Muscle layer of colon (tissue), 2 donors: ENCODE data around the gene USP3.

ENCODE experiments used
- H3K27ac ChIP-seq: one replicate; pipeline ENCODE4 v1.7.0; 2013; ENCODE audit warnings: low read depth, mild to moderate bottlenecking, low read length, moderate library complexity
- H3K27me3 ChIP-seq, 2 donors: one replicate each; pipeline ENCODE4 v1.7.0; 2013; ENCODE audit warnings: low read length in 2 of 2, mild to moderate bottlenecking in 2 of 2; ENCODE audit not compliant: insufficient read depth in 2 of 2, control insufficient read depth in 1 of 2
- H3K36me3 ChIP-seq: one replicate; pipeline ENCODE4 v1.7.0; 2013; ENCODE audit warnings: mild to moderate bottlenecking, low read length; ENCODE audit not compliant: insufficient read depth
- H3K4me1 ChIP-seq: one replicate; pipeline ENCODE4 v1.7.0; 2013; ENCODE audit warnings: mild to moderate bottlenecking, low read length; ENCODE audit not compliant: insufficient read depth
- H3K4me3 ChIP-seq, 2 donors: one replicate each; pipeline ENCODE4 v1.7.0; 2013; ENCODE audit warnings: low read length in 2 of 2, low read depth in 1 of 2, mild to moderate bottlenecking in 1 of 2, moderate library complexity in 1 of 2
- H3K9ac ChIP-seq: one replicate; pipeline ENCODE4 v1.7.0; 2013; ENCODE audit warnings: low read length
- H3K9me3 ChIP-seq: one replicate; pipeline ENCODE4 v1.7.0; 2013; ENCODE audit warnings: mild to moderate bottlenecking, low read length
- donor health status: abdominal sarcoma.
- donor health status: Adenocarcinoma of cecum.

Gene USP3

GRCh38 chr15:63491979-63492378, 12.4 kb upstream of the USP3 start:
- Histone ChIP-seq H3K27ac (peak overlapping the region; percentile 16), H3K4me3 (no peak overlapping the region), H3K27me3 (no peaks in the 10 kb centered on the region), H3K9ac (no peak overlapping the region), H3K4me1 (peaks cover 18% of the 10 kb centered on the region), H3K36me3 (no peaks in the 10 kb centered on the region), H3K9me3 (no peaks in the 10 kb centered on the region)

- peak overlapping the region; percentile 16 for H3K27ac ChIP-seq
- no peaks in the 10 kb centered on the region for H3K36me3 ChIP-seq
- H3K4me1 ChIP-seq: peaks cover 18% of the 10 kb centered on the region
- no peaks in the 10 kb centered on the region for H3K9me3 ChIP-seq
- no peak overlapping the region for H3K4me3 ChIP-seq
- no peaks in the 10 kb centered on the region for H3K27me3 ChIP-seq
- no peak overlapping the region for H3K9ac ChIP-seq
These were observed 11.8 kb upstream of the USP3 start for GRCh38 chr15:63492541-63493077.

GRCh38 chr15:63493436-63493835, 11.0 kb upstream of the USP3 start:
- no peak overlapping the region for H3K4me3 ChIP-seq
- peaks cover 18% of the 10 kb centered on the region for H3K4me1 ChIP-seq
- no peaks in the 10 kb centered on the region for H3K36me3 ChIP-seq
- no peak overlapping the region for H3K9ac ChIP-seq
- H3K27me3 ChIP-seq: no peaks in the 10 kb centered on the region
- H3K9me3 ChIP-seq: no peaks in the 10 kb centered on the region
- no peak overlapping the region for H3K27ac ChIP-seq

GRCh38 chr15:63494408-63494807, 10.0 kb upstream of the USP3 start:
- Histone ChIP-seq H3K36me3 (no peaks in the 10 kb centered on the region), H3K9ac (no peak overlapping the region), H3K4me1 (peaks cover 18% of the 10 kb centered on the region), H3K27ac (no peak overlapping the region), H3K4me3 (no peak overlapping the region), H3K27me3 (no peaks in the 10 kb centered on the region), H3K9me3 (no peaks in the 10 kb centered on the region)

GRCh38 chr15:63495343-63495742, 9.1 kb upstream of the USP3 start:
- Histone ChIP-seq H3K36me3 (no peaks in the 10 kb centered on the region), H3K27me3 (no peaks in the 10 kb centered on the region), H3K27ac (no peak overlapping the region), H3K4me1 (peaks cover 18% of the 10 kb centered on the region), H3K4me3 (no peak overlapping the region), H3K9ac (no peak overlapping the region), H3K9me3 (no peaks in the 10 kb centered on the region)

- Histone ChIP-seq H3K4me3 (no peak overlapping the region), H3K9ac (no peak overlapping the region), H3K27ac (no peak overlapping the region)
These were observed 8.5 kb upstream of the USP3 start for GRCh38 chr15:63495780-63496488.

GRCh38 chr15:63497642-63498467, 6.5 kb upstream of the USP3 start:
- Histone ChIP-seq H3K27ac (no peak overlapping the region), H3K9me3 (no peaks in the 10 kb centered on the region), H3K4me3 (no peak overlapping the region), H3K4me1 (peaks cover 29% of the 10 kb centered on the region), H3K36me3 (no peaks in the 10 kb centered on the region), H3K9ac (no peak overlapping the region), H3K27me3 (no peaks in the 10 kb centered on the region)

More at GRCh38 chr15:63495780-63496488, 8.5 kb upstream of the USP3 start:
- no peaks in the 10 kb centered on the region for H3K36me3 ChIP-seq
- no peaks in the 10 kb centered on the region for H3K9me3 ChIP-seq
- no peaks in the 10 kb centered on the region for H3K27me3 ChIP-seq
- H3K4me1 ChIP-seq: peaks cover 23% of the 10 kb centered on the region

GRCh38 chr15:63499175-63499549, 5.2 kb upstream of the USP3 start:
- no peak overlapping the region for H3K9ac ChIP-seq
- H3K9me3 ChIP-seq: no peaks in the 10 kb centered on the region
- no peak overlapping the region for H3K4me3 ChIP-seq
- H3K36me3 ChIP-seq: no peaks in the 10 kb centered on the region
- H3K27me3 ChIP-seq: no peaks in the 10 kb centered on the region
- no peak overlapping the region for H3K27ac ChIP-seq
- peaks cover 32% of the 10 kb centered on the region for H3K4me1 ChIP-seq

- no peak overlapping the region for H3K27ac ChIP-seq
- H3K36me3 ChIP-seq: no peaks in the 10 kb centered on the region
- H3K4me3 ChIP-seq: no peak overlapping the region
- no peaks in the 10 kb centered on the region for H3K9me3 ChIP-seq
- peaks cover 32% of the 10 kb centered on the region for H3K4me1 ChIP-seq
- no peak overlapping the region for H3K9ac ChIP-seq
- no peaks in the 10 kb centered on the region for H3K27me3 ChIP-seq
These were observed 4.8 kb upstream of the USP3 start for GRCh38 chr15:63499611-63500010.

- no peaks in the 10 kb centered on the region for H3K27me3 ChIP-seq
- peak overlapping the region; percentile 96 for H3K27ac ChIP-seq
- H3K36me3 ChIP-seq: no peaks in the 10 kb centered on the region
- no peaks in the 10 kb centered on the region for H3K9me3 ChIP-seq
- peak overlapping the region; percentile 12 for H3K9ac ChIP-seq
- peaks cover 32% of the 10 kb centered on the region for H3K4me1 ChIP-seq
- peak overlapping the region in 1 of 2 donors; percentile 49 for H3K4me3 ChIP-seq
These were observed 3.8 kb upstream of the USP3 start for GRCh38 chr15:63500265-63501250.
